Body of pancreas (tissue), 4 donors: ENCODE results near the gene POMT2.

Experiments used
- POLR2A ChIP-seq, 3 donors: fragments of 450-650 bp; IDR thresholded peaks; one replicate each; pipeline ENCODE4 v1.6.1; 2016; ENCODE audit warnings: antibody characterized with exemption in 3 of 3, mild to moderate bottlenecking in 2 of 3
- TF ChIP-seq, protein P1 (sequence below), 7 experiments: fragments of 450-650 bp in 4 of 7; fragments of 200-600 bp in 3 of 7; sonication (generic) in 3 of 7; IDR thresholded peaks; one replicate each; pipeline ENCODE4 v1.5.1; 2016 to 2019; ENCODE audit warnings: antibody characterized with exemption in 7 of 7

DNA sequence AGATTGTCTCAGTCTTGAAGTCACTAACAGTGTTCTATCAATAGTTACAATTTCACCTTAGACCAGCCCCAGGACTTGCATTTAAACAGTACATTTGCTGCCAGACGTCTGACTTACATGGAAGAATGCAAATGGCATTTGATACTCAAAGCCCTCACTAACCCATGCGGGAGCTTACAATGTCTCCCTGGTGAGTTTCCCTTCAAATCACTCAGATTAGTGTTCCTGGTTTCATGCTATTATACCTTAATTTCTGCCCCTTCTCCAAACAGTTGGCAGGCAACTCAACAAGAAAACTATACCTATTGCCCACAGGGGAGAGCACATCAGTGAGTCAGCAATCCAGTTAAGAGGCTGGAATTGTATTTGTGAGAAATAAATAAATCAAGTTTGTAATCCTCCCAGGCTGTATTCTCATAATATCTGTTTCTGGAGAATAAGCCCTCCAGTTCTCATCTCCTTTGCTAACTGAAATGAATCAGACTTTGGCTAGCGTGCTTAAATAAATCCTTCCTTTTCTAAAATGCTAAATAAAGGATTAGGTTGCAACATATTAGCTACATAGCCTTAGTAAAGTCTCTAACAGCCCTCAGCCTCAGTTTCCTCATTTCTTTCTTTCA lies 23.8 kb upstream of the POMT2 start:
- no peak for TF ChIP-seq POLR2A (IDR thresholded peaks at IDR 0.05)
- TF ChIP-seq, protein P1, sequence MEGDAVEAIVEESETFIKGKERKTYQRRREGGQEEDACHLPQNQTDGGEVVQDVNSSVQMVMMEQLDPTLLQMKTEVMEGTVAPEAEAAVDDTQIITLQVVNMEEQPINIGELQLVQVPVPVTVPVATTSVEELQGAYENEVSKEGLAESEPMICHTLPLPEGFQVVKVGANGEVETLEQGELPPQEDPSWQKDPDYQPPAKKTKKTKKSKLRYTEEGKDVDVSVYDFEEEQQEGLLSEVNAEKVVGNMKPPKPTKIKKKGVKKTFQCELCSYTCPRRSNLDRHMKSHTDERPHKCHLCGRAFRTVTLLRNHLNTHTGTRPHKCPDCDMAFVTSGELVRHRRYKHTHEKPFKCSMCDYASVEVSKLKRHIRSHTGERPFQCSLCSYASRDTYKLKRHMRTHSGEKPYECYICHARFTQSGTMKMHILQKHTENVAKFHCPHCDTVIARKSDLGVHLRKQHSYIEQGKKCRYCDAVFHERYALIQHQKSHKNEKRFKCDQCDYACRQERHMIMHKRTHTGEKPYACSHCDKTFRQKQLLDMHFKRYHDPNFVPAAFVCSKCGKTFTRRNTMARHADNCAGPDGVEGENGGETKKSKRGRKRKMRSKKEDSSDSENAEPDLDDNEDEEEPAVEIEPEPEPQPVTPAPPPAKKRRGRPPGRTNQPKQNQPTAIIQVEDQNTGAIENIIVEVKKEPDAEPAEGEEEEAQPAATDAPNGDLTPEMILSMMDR (IDR thresholded peaks at IDR 0.05) = no peak
